Occipital lobe (tissue), 2 donors: ENCODE results near the gene EXOC6. TPM values are rescaled to one million over a fixed set of nuclear protein-coding genes. Genes with fewer than 3 reads are reported as not detected.
"Not testable (repeated sequence)": the region's sequence is repeated elsewhere in the genome, so short reads cannot be mapped to it uniquely, and the experiment has no call there.

Experiments
- DNase-seq: peaks from one replicate; lab custom pipeline; 2025; lab: John Stamatoyannopoulos, UW
- total RNA-seq: library from RNA; depleted of rRNA; stranded (reverse); fragments of >200 nt; gene quantifications from one replicate; pipeline ENCODE4 v1.2.3, GENCODE V29; 2014

The EXOC6 gene
- total RNA-seq, 1 donor from 2014 or later, result 147 TPM

DNA sequence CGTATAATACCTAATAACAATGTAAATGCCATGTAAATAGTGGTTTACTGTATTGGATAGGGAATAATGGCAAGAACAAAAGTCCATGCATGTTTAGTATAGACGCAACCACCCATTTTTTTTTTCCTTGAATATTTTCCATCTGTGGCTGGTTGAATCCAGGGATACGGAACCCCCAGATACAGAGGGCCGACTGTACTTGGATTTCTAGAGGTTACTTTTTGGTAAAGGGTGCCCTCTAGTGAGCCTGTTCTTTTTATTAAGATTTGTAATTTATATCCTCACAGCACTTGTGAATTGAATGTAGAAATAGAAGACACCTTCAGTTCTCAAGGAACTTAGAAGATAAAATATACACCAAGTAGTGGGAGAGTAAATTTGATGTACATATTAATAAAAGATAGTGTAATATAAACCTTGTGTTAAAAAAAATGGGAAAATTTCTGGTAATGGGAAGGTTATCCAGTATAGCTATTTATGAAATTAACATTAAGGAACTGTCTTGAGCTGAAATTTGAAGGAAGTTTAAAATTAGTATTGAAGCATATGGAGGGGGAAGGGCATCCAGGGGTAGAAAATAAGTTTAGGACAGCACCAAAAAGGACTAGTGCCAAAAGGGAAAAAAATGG is 32.0 kb downstream of the EXOC6 start:
- DNase-seq, result no peak

DNA sequence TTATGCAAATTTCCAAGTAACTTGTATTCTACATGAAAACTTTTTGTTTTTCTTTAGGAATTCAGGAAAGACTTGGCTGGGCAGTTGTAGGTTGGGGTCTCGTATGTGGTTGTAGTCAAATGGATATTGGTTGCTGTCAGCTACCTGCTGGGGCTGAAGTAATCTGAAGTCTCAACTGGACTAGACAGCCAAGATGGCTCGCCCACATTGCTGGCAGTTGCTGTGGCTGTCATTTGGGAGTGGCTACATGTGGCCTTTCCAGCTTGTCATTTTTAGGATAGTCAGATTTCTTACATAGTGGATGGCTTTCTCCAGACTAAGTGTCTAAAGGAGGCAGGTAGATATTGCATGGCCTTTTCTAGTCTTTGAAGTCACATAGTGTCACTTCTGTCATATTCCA is 32.6 kb downstream of the EXOC6 start:
- no peak for DNase-seq

- DNase-seq, result no peak
These were observed 38.1 kb downstream of the EXOC6 start for GRCh38 chr10:92886334-92886961.

DNA sequence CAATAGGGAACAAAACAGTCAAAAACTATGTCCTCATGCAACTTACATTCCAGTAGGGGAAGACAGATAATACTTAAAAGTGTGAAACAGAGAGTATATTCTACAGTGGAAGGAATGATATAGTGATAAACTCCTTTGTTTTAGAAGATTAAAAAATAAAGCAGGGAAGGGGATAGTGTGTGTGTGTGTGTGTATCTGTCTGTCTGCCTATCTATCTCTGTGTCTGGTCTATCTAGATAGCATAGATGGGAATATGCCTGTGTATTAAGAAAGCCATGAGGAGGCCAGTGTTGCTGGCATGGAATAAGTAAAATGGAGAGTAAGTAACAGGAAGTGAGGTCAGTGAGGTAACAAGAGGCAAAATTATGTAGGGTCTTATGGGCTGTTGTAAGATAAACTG is 42.2 kb downstream of the EXOC6 start:
- DNase-seq, result no peak

DNA sequence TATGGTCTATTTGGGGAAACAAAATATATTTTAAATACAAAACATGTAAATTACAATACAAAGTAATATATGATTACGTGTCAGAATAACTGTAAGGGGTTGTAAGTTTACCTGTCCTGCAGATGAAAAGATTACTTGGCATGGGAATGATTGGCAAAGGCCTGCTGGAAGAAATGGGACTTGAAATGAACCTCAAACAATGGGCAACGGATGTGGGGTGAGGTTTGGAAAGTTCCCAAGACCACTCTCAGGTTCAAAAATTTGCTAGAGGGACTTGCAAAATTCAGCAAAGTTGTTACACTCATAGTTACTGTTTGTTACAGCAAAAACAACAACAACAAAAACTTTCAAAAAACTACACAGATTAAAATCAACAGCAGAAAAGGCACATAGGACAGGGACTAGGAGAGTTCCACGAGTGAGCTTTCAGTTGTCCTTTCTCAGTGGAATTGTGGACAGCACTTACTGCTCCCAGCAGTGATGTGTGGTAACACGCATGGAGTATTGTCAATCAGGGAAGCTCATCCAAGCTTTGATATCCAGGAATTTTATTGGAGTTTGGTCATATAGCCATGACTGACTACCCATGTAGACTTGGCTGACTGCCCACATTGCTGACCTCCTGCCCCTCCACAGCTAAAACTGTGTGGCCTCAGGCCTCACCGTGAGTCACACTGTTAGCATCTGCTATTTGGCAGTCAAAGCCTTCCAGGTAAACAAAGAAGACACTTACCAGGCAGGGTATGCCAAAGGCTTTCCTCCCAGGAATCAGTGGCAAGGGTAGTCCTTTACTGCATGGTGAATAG is 43.8 kb downstream of the EXOC6 start:
- no peak for DNase-seq

- no peak for DNase-seq
These were observed 44.4 kb downstream of the EXOC6 start for GRCh38 chr10:92892691-92893054.

DNA sequence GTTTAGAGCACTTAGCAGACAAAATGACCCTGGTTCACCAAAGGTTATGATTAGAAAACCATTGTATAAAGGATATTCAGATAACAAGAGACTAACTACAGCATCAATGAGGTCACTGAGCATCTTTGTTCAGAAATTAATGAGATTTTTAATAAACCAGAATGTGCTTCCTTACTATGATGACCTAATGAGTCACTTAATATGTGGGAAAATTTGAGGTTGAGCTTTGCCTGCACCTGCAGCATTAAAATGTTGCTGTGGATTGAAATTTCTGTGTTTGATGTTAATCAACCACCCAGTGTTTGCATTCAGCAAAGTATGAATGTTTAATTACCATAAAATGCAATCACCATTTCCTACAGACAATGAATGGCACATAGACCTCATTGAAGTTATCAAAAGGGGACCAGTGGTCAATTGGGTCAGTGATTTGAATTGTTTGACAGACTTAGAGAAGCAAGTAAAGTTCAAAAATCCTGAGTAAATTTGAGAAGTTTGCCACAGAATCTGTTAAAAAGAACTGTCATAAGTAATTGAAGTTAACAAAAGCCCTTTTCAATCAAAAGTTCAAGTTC is 45.8 kb downstream of the EXOC6 start:
- no peak for DNase-seq

GRCh38 chr10:92897916-92898315 is 49.6 kb downstream of the EXOC6 start:
- no peak for DNase-seq

DNA sequence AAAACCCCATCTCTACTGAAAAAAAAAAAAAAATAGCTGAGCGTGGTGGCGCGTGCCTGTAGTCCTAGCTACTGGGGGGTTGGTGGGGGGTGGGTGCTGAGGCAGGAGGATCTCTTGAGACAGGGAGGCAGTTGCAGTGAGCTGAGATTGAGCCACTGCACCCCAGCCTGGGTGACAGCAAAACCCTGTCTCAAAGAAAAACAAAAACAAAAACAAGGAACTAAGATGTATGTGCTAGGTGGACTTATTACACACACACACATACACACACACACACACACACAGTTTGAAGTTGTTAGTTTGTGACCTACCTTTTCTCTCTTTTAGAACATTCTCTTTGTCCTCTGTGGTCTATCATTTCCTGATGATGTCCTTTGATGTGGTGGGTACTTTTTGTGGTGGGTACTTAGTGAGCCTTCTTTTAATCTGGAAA is 53.5 kb downstream of the EXOC6 start:
- no peak for DNase-seq

GRCh38 chr10:92903633-92904032 is 55.3 kb downstream of the EXOC6 start:
- DNase-seq, result no peak

DNA sequence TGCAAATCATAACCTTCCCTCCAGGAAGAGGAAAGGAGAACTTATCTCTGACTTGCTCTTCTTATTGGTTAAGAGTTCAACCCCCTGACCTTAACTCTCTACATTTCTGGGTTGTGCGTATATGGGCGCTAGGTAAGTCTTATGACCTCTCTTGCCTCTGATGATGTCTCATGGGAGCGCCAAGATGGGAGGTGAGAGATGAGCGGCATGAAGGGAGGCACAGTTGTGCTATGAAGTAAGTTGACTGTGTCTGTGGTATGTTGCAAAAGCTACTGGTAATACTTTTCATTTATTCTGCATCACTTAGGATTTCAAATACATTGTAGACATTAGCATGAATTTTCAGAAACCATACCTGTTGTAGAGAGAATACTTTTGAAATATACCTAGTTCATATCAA is 59.0 kb downstream of the EXOC6 start:
- DNase-seq, result no peak

DNA sequence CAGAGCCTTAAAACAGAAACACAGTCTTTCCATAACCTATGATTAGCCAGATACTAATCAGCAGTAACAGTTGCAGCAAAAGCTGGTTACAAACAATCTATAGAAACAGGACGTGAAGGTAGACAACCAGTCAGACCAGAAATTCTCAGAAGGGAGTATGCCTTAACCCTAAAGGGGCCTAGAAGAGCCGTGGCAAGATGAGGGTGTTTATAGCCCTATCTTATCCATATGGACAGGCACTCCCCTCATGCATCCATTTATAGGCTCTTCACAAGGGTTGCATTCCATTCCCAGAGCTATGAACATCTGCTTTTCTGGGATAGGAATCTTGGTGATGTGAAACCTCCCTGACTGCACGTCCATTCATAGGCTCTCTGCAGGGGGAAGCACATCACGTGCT is 64.3 kb downstream of the EXOC6 start:
- DNase-seq, result not testable (repeated sequence)

GRCh38 chr10:92913973-92914372 is 65.7 kb downstream of the EXOC6 start:
- DNase-seq, result no peak

DNA sequence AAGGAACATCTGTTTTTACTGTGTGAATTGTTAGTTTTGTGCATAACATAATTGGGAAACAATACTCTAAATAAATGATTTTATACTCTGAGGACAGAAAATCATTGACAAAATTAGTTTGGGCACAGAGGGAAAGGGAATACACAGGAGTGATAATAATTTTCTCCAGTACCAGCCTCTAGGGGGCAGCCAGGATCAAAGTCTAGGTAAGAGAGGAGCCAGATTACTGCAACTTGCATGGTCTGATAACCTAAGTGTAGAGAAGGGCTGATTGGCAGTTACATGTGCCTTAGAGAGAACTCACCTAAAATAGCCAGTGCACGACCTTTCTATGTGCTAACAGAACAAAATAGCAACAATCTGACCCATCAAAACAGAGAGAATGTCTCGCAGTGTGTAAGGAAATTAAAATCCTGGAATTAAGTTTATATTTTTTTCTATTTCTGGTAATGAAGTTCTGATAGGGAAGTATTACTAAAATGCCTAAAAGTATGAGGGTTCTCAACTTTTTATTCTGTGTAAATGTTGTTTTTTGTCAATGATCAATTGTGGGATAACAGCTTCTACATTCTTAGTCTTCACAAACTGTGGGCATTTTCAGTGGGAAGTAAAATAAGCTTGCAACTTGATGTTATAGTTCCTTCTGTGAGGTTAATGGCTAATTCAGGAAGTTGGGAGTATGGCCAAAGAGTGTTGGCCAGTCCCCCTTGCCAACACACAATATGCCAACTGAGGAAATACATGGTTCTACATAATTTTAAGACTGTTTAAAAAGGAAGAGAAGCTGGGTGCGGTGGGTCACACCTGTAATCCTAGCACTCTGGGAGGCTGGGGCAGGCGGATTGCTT is 66.4 kb downstream of the EXOC6 start:
- no peak for DNase-seq

DNA sequence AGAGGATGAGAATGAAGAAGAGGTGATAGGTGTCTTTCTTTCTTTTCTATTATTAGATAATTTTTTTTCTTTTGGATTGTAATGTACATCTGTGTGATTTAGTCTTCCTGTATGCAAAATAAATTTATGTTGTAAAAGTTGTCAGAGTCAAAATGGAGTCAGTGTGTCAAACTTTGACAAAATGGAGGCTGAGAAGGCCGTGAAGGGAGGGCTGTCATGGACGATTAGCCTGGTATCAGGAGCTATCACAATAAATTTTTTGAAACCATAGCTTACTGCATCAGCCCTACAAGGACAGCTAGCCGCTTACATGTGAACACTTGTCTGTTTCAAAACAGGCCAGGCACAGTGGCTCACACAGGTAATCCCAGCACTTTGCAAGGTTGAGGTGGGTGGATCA is 67.6 kb downstream of the EXOC6 start:
- no peak for DNase-seq

DNA sequence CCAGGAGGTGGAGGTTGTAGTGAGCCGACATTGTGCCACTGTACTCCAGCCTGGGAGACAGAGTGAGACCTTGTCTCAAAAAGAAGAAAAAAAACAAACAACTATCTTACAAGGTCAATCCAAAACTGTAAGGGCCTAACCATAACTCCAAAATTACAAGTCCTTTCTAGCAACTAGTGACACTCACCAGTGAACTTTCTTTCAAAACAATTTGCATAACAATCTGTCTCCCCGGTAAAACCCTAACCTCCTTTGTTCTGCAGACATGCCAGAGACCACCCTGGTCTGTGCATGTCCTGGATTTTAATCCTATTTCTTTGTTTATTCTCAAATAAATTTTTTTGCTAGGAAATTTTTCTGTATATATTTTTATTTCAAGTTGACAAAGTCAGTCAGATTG is 68.1 kb downstream of the EXOC6 start:
- DNase-seq, result no peak

- DNase-seq, result no peak
These were observed 70.3 kb downstream of the EXOC6 start for GRCh38 chr10:92918603-92919002.

- DNase-seq, result no peak
These were observed 72.5 kb downstream of the EXOC6 start for GRCh38 chr10:92920866-92921265.

DNA sequence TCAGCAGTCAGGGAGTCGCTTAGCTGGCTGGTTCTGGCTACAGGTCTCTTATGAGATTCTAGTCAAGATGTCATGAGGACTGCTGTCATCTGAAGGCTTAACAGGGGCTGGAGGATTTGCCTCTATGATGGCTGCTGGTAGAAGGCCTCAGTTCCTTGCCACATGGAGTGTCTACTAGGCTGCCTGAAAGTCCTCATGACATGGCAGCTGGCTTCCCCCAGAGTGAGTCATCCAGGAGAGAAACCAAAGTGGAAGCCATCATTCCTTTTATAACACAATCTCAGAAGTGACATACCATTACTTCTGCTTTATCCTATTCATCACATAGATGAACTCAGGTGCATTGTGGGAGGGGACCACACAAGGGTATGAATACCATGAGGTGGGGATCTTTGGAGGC is 75.1 kb downstream of the EXOC6 start:
- no peak for DNase-seq

DNA sequence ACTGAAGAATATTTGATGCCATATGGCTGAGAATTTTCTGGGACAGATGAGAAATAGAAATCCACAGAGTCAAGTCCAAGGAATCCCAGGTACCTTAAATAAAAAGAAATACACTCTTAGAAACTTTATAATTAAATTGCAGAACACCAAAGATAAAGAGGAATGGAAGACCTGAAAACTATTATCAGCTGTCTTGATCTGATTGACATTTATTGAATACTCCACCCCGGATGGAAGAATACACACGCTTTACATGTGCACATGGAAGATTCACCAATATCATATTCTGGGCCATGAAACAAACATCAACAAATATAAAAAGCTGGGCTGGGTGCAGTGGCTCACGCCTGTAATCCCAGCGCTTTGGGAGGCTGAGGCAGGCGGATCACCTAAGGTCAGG is 81.6 kb downstream of the EXOC6 start:
- DNase-seq, result no peak

DNA sequence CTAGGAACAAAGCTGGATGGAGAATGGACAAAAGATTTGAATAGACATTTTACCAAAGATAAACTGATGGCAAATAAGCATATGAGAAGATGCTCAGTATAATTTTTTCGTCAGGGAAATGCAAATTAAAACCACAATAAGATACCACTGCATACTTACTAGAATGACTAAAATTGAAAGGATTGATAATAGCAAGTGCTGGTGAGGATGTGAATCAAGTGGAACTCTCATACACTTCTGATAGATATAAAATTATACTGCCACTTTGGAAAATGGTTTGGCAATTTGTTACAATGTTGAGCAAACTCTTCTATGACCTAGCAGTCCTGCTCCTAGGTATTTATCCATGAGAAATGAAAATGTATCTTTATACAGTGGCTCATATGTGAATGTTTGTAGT is 83.3 kb downstream of the EXOC6 start:
- no peak for DNase-seq

DNA sequence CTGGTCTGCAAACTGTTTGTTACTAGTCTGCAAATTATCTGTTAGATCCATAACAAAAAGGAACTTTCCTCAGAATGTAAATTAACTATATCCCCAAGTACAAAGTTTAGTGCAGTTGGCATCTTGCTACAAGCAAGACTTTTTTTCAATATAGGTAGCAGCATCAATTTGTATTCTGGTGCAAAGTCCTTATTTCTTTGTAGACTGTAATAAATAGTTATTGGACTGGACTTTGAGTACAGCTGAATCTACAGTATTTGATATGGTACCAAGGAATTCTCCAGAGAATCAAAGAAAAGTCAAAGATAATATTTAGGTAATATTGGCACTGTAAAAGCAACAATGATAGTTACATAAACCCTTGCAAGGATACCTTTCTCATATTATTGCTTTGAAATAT is 89.6 kb downstream of the EXOC6 start:
- no peak for DNase-seq
